ENCODE results near the gene SDR42E2.

Gene SDR42E2

GRCh38 chr16:22191532-22192260 lies 29.4 kb downstream of the SDR42E2 start:
- Mint-ChIP-seq H3K9me3 (no peaks in the 10 kb centered on the region), H3K4me1 (peaks cover 41% of the 10 kb centered on the region), H3K27me3 (ENCODE audit: low read depth, poor library complexity) (peaks cover 19% of the 10 kb centered on the region), H3K36me3 (ENCODE audit: low read depth) (no peaks in the 10 kb centered on the region), H3K4me3 (peak overlapping the region; percentile 97), H3K27ac (peak overlapping the region; percentile 80)
- no peak for DNase-seq
- TF ChIP-seq, protein P1, sequence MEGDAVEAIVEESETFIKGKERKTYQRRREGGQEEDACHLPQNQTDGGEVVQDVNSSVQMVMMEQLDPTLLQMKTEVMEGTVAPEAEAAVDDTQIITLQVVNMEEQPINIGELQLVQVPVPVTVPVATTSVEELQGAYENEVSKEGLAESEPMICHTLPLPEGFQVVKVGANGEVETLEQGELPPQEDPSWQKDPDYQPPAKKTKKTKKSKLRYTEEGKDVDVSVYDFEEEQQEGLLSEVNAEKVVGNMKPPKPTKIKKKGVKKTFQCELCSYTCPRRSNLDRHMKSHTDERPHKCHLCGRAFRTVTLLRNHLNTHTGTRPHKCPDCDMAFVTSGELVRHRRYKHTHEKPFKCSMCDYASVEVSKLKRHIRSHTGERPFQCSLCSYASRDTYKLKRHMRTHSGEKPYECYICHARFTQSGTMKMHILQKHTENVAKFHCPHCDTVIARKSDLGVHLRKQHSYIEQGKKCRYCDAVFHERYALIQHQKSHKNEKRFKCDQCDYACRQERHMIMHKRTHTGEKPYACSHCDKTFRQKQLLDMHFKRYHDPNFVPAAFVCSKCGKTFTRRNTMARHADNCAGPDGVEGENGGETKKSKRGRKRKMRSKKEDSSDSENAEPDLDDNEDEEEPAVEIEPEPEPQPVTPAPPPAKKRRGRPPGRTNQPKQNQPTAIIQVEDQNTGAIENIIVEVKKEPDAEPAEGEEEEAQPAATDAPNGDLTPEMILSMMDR (IDR thresholded peaks at IDR 0.05), result no peak

GRCh38 chr16:22192261-22193062 lies 30.2 kb downstream of the SDR42E2 start:
- TF ChIP-seq, protein P1 (IDR thresholded peaks at IDR 0.05), result no peak
- H3K4me1 Mint-ChIP-seq, result peaks cover 41% of the 10 kb centered on the region
- H3K27ac Mint-ChIP-seq, result no peak overlapping the region
- DNase-seq, result peak; percentile 19
- peak overlapping the region; percentile 97 for H3K4me3 Mint-ChIP-seq
- peaks cover 19% of the 10 kb centered on the region for H3K27me3 Mint-ChIP-seq (ENCODE audit: low read depth, poor library complexity)
- H3K36me3 Mint-ChIP-seq (ENCODE audit: low read depth), result no peaks in the 10 kb centered on the region
- no peaks in the 10 kb centered on the region for H3K9me3 Mint-ChIP-seq

DNA sequence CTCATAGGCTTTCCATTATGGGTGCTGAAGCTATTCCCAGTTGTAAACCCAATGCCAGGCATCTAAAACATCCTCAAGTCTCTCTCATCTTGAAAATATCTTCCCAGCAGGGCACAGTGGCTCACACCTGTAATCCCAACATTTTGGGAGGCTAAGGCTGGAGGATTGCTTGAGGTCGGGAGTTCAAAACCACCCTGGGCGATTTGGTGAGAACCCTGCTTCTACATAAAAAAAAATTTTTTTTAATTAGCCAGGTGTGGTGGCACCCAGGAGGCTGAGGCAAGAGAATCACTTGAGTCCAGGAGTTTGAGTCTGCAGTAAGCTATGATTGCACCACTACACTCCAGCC lies 30.7 kb downstream of the SDR42E2 start:
- no peak overlapping the region for H3K4me3 Mint-ChIP-seq

DNA sequence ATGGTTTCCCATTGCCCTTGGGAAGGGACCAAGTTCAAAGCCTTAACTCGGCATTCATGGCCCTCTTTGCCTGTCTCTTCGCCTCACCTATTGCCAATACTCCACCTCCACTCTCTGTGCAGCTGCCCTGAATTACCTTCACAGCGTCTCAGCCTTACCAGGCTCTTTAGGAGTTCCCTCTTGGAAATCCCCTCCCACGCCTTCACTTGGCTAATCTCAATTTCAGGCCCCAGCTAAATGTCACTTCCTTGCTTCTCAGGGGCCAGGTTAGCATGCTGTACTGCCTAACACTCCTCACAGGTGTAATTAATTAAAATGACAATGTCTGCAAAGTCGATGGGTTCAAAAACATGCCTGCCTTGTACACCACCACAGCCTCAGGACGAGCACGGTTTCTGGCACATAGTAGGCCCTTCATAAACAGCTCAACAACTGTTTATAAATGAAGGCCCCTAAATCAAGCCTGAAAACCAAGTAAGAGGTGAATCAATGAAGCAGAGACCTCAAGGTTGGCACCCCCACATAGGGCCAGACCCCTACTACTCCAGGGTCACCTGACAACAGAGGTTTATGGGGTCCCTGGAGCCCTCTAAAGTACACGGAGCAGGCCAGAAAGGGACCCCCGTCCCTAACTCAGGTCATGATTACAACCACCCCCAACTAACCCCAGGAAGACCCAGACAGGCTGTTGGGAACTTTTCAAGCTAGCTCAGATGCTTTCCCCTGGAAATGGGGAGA lies 32.6 kb downstream of the SDR42E2 start:
- H3K4me1 Mint-ChIP-seq, result peaks cover 21% of the 10 kb centered on the region
- no peak for DNase-seq
- H3K36me3 Mint-ChIP-seq (ENCODE audit: low read depth), result no peaks in the 10 kb centered on the region
- H3K4me3 Mint-ChIP-seq, result peak overlapping the region; percentile 87
- peaks cover 16% of the 10 kb centered on the region for H3K27me3 Mint-ChIP-seq (ENCODE audit: low read depth, poor library complexity)
- H3K27ac Mint-ChIP-seq, result no peak overlapping the region
- H3K9me3 Mint-ChIP-seq, result no peaks in the 10 kb centered on the region
- TF ChIP-seq, protein P1 (IDR thresholded peaks at IDR 0.05), result no peak

More for the DNA sequence above, 30.7 kb downstream of the SDR42E2 start:
- Mint-ChIP-seq H3K36me3 (ENCODE audit: low read depth) (no peaks in the 10 kb centered on the region), H3K27ac (no peak overlapping the region), H3K9me3 (no peaks in the 10 kb centered on the region), H3K4me1 (peaks cover 39% of the 10 kb centered on the region), H3K27me3 (ENCODE audit: low read depth, poor library complexity) (peaks cover 19% of the 10 kb centered on the region)
- no peak for DNase-seq
- TF ChIP-seq, protein P1 (IDR thresholded peaks at IDR 0.05), result no peak

GRCh38 chr16:22195445-22195694 lies 33.1 kb downstream of the SDR42E2 start:
- peaks cover 20% of the 10 kb centered on the region for H3K4me1 Mint-ChIP-seq
- TF ChIP-seq, protein P1 (IDR thresholded peaks at IDR 0.05), result no peak
- H3K9me3 Mint-ChIP-seq, result no peaks in the 10 kb centered on the region
- H3K27ac Mint-ChIP-seq, result no peak overlapping the region
- DNase-seq, result no peak
- H3K27me3 Mint-ChIP-seq (ENCODE audit: low read depth, poor library complexity), result peaks cover 16% of the 10 kb centered on the region
- H3K36me3 Mint-ChIP-seq (ENCODE audit: low read depth), result no peaks in the 10 kb centered on the region
- H3K4me3 Mint-ChIP-seq, result peak overlapping the region; percentile 87
